GM12872 (cell line): Measurements from ENCODE around the gene GPRC5C.

Experiments used
- TF ChIP-seq, protein P1 (sequence below): IDR thresholded peaks from 3 replicates; pipeline ENCODE4 v1.5.1; 2011; ENCODE audit warnings: low read depth, mild to moderate bottlenecking, low read length, moderate library complexity; ENCODE audit not compliant: insufficient read depth

Gene GPRC5C

DNA sequence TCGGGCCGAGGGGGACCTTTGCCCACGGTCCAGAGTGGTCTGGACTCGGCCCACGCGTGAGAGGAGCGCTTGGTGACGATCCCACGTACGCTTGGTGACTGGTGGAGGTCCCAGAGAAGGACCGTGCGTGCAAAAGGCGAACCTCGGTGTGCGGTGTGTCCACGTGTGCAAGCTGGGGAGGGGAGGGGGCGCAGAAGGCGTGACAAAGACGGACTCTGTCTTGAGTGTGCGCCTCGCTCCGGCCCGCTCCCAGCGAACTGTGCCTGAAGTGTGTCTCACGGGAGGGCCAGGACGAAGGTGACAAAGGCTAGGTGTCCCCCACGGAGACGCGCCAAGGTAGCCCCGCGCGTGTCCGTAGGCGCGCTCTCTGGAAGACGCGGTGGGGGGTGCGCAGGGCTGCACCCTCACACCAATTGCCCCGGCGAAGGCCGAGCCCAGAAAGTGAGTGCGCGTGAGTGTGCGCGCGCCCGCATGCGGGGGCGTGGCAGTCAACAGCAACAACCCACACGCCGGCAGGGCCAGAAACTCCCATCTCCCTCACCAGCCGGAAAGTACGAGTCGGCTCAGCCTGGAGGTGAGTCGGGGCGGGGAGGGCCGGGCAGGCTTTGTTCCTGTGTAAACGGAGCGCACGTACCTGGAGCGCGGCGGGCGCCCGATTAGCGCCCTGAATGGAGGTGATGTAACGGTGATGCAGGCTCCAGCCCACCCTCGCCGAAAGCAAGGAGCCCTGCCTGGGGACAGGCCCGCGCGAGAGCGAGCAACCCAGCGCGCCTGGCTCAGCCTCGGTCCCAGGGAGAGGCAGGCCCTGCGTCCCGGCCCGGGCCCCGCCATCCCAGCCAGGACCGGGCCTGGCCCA, at the start of gene GPRC5C:
TSS of gene GPRC5C (plus strand) at position 521 of the 856 bp plus-strand sequence. CDS start 7,689 bp downstream, outside the sequence.
- TF ChIP-seq, protein P1, sequence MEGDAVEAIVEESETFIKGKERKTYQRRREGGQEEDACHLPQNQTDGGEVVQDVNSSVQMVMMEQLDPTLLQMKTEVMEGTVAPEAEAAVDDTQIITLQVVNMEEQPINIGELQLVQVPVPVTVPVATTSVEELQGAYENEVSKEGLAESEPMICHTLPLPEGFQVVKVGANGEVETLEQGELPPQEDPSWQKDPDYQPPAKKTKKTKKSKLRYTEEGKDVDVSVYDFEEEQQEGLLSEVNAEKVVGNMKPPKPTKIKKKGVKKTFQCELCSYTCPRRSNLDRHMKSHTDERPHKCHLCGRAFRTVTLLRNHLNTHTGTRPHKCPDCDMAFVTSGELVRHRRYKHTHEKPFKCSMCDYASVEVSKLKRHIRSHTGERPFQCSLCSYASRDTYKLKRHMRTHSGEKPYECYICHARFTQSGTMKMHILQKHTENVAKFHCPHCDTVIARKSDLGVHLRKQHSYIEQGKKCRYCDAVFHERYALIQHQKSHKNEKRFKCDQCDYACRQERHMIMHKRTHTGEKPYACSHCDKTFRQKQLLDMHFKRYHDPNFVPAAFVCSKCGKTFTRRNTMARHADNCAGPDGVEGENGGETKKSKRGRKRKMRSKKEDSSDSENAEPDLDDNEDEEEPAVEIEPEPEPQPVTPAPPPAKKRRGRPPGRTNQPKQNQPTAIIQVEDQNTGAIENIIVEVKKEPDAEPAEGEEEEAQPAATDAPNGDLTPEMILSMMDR, result no peak

GRCh38 chr17:74383141-74383540, 48.7 kb upstream of the GPRC5C start:
- TF ChIP-seq, protein P1, result no peak

DNA sequence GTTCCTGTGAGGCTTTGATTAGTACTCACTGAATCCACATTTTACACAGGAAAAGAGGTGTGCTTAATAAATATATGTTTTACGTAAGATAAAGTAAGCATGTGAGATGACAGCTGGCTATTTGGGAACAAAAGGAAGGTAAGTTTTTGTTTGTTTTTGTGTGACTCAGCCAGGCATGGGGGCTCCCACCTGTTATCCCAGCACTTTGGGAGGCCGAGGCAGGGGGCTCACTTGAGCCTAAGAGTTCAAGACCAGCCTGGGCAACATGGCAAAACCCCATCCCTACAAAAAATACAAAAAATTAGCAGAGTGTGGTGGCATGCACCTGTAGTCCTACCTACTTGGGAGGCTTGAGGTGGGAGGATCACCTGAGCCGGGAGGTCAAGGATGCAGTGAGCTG, 46.7 kb upstream of the GPRC5C start:
- TF ChIP-seq, protein P1, result no peak

GRCh38 chr17:74386386-74386785, 45.5 kb upstream of the GPRC5C start:
- TF ChIP-seq, protein P1, result no peak

DNA sequence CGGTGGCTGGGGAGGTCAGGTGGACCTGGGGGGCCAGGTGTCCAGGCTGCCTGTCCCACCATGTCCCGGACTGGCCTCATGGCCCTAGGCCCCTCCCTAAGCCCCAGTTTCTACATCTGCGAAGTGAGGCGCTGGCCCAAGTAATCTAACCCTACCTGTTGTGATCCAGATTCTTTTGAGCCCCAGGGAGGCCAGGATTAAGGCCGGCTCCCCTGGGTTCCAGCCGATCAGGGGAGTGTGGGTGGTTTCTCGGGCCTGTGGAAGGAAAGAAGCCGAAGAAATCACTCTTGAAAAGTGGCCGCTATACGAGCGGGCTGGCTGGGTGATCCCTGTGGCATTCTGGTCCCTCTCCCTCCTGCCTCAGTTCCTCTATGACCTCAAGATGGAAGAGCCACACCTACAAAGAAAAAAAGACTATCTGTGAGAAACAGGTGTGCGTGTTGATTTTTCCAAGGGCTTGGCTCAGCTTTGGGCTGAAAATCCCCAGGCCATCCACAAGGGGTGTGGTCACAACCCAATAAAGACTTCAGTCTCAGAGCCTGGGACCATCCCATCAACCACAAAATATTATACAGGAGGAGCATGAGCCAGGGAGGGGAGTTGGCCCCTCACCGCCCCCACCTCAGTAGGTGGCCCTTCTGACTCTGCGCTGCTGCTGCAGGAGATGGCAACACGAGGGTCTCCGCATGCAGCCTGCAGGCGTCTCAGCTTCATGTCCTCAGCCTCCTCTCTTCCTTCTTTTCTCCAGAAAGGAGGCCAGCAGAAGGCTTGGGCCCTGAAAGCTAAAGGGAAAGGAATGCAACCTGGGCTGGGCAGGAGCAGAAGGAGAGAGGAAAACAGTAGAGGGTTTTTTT, 44.3 kb upstream of the GPRC5C start:
- TF ChIP-seq, protein P1, result no peak

DNA sequence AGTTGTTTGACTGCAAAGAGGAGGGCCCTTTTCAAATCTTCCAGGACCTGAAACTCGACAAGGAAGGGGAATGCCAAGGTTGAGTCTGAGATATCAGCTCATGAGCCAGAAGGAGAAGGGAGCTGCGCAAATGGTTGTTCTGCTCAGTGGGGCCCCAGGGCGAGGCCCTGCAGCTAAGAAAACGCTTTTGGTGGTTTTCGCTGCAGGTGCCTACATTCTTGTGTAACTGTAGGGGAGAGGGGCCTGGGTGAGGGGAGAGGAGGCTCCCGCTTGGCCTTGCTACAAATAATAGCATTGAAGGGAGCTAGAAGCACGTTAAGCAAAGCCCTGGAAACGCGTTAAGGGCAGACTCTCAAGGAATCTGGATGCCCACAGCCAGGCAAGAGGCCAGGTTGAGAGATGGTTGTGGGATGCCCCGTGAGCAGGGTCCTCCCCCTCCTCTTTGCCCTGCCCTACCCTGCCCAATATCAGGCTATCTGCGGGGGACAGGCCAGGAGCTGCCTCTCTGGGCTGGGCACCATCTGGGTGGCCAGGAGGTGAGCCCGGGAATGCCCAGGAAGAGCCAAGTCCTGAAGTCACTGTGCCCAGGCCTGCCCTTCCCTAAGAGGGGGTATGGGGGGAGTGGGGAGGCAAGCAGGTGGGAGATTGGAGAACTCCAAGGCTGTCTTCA, 42.7 kb upstream of the GPRC5C start:
- TF ChIP-seq, protein P1, result no peak
